ENCODE results near the gene PCSK1N. TPM values are rescaled to one million over a fixed set of nuclear protein-coding genes. Genes with fewer than 3 reads are reported as not detected.
A peak's percentile ranks its signal among the peaks of the same experiment; 100 is the strongest.

PCSK1N gene
- total RNA-seq, 1 experiment from 2014 or later = 0.22 TPM

DNA sequence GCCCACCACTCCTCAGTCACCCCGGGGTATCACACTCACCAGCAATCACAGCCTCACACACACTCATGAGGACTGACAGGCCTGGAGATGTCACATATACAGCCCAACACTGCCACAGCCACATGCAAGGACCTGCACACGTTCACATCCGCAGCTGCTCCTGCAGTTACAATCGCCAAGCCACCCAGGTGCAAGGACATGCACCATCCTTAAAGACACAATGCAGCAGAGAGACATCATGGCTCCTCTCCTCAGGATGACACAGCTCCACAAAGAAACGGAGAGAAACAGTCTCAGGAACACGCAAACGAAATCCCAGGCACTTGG lies 1.1 kb downstream of the PCSK1N start:
- intact Hi-C loops (cut with micrococcal nuclease) = no loop called here
- Histone ChIP-seq H3K4me1 (ENCODE audit: control insufficient read depth in 1 of 2, insufficient read depth in 2 of 2, low read length in 2 of 2) (no peaks in the 10 kb centered on the region), H3K4me2 (ENCODE audit: low read length) (no peak overlapping the region), H3K9me3 (ENCODE audit: control insufficient read depth in 1 of 2, insufficient read depth in 1 of 2, low read depth in 1 of 2, low read length in 2 of 2) (no peaks in the 10 kb centered on the region), H2AFZ (ENCODE audit: low read depth, low read length, poor library complexity, severe bottlenecking) (no peak overlapping the region), H3K9me2 (ENCODE audit: insufficient read depth) (no peaks in the 10 kb centered on the region), H3K27ac (ENCODE audit: low read depth, low read length) (no peak overlapping the region), H3K9ac (ENCODE audit: low read length) (no peak overlapping the region), H3K36me3 (ENCODE audit: control insufficient read depth in 1 of 2, insufficient read depth in 2 of 2, low read length in 2 of 2) (no peaks in the 10 kb centered on the region), H3K4me3 (replicated peaks in 1 of 2; ENCODE audit: low read depth in 1 of 2, low read length in 2 of 2) (no peak overlapping the region), H3K79me2 (ENCODE audit: insufficient read depth, low read length) (no peaks in the 10 kb centered on the region), H4K20me1 (ENCODE audit: insufficient read depth) (no peaks in the 10 kb centered on the region), H3K27me3 (ENCODE audit: insufficient read depth, low read length) (no peaks in the 10 kb centered on the region)
- no peak for DNase-seq (ENCODE audit: low read depth, low spot score)
- TF ChIP-seq SP1 (IDR thresholded peaks at IDR 0.05; ENCODE audit: low read depth) = no peak
- TF ChIP-seq, protein P1, sequence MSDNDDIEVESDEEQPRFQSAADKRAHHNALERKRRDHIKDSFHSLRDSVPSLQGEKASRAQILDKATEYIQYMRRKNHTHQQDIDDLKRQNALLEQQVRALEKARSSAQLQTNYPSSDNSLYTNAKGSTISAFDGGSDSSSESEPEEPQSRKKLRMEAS (IDR thresholded peaks at IDR 0.05) = no peak
- TF ChIP-seq FOSL1 (IDR thresholded peaks at IDR 0.05; ENCODE audit: low read depth) = no peak
- no peak for TF ChIP-seq CBX3 (IDR thresholded peaks at IDR 0.05; ENCODE audit: low read depth)
- TF ChIP-seq POLR2A (IDR thresholded peaks at IDR 0.05; ENCODE audit: borderline replicate concordance, extremely low read depth, insufficient read depth, insufficient read length) = no peak
- no peak for TF ChIP-seq ZNF274 (IDR thresholded peaks at IDR 0.05; ENCODE audit: low read depth, low read length)
- ATAC-seq = no peak
- ChIA-PET POLR2A (no interaction called here), RAD21 (ENCODE audit: low non-redundant PET in 1 of 2, low total read pairs in 2 of 2, uncharacterized antibody in 2 of 2, unreplicated experiment in 2 of 2) (no interaction called here), CTCF (no interaction called here)
- no TSS peak for BruUV-seq (replicated peaks)

- no peaks in the 10 kb centered on the region for H3K27me3 ChIP-seq (ENCODE audit: insufficient read depth, low read length)
- no peak overlapping the region for H3K4me2 ChIP-seq (ENCODE audit: low read length)
- H3K4me3 ChIP-seq (replicated peaks in 1 of 2; ENCODE audit: low read depth in 1 of 2, low read length in 2 of 2) = no peak overlapping the region
- RAD21 ChIA-PET (ENCODE audit: low non-redundant PET in 1 of 2, low total read pairs in 2 of 2, uncharacterized antibody in 2 of 2, unreplicated experiment in 2 of 2) = no interaction called here
- no peaks in the 10 kb centered on the region for H3K9me2 ChIP-seq (ENCODE audit: insufficient read depth)
- POLR2A ChIA-PET = no interaction called here
- no peak overlapping the region for H2AFZ ChIP-seq (ENCODE audit: low read depth, low read length, poor library complexity, severe bottlenecking)
- no peaks in the 10 kb centered on the region for H4K20me1 ChIP-seq (ENCODE audit: insufficient read depth)
- no peak for TF ChIP-seq EGR1 (IDR thresholded peaks at IDR 0.05; ENCODE audit: low read depth)
- 0 out of 2 replicates have a peak, but pooled peaks have one; percentile 7 for TF ChIP-seq RAD21 (IDR thresholded peaks at IDR 0.05; ENCODE audit: low read depth)
- H3K9ac ChIP-seq (ENCODE audit: low read length) = no peak overlapping the region
- DNase-seq (ENCODE audit: low read depth, low spot score) = no peak
- H3K36me3 ChIP-seq (ENCODE audit: control insufficient read depth in 1 of 2, insufficient read depth in 2 of 2, low read length in 2 of 2) = no peaks in the 10 kb centered on the region
- no peaks in the 10 kb centered on the region for H3K79me2 ChIP-seq (ENCODE audit: insufficient read depth, low read length)
- intact Hi-C loops (cut with micrococcal nuclease) = no loop called here
- no peaks in the 10 kb centered on the region for H3K9me3 ChIP-seq (ENCODE audit: control insufficient read depth in 1 of 2, insufficient read depth in 1 of 2, low read depth in 1 of 2, low read length in 2 of 2)
- CTCF ChIA-PET = no interaction called here
- no peak overlapping the region for H3K27ac ChIP-seq (ENCODE audit: low read depth, low read length)
- no TSS peak for BruUV-seq (replicated peaks)
- no peaks in the 10 kb centered on the region for H3K4me1 ChIP-seq (ENCODE audit: control insufficient read depth in 1 of 2, insufficient read depth in 2 of 2, low read length in 2 of 2)
- peak; percentile 52 for ATAC-seq
Measured at GRCh38 chrX:48833542-48834138, 1.8 kb downstream of the PCSK1N start.

Data from HCT116 (cell line).